Activated effector memory CD4-positive, alpha-beta T cell treated with anti-CD3 and anti-CD28 coated beads, Interleukin-2, amount 50 U/mL, for 16 hours (primary cell): ENCODE measurements around the gene CORO2A.
"Not testable (repeated sequence)": the region's sequence is repeated elsewhere in the genome, so short reads cannot be mapped to it uniquely, and the experiment has no call there.

ENCODE experiments used
- DNase-seq: peaks from one replicate; pipeline ENCODE4 v3.0.0-alpha.2; 2020

The CORO2A gene

DNA sequence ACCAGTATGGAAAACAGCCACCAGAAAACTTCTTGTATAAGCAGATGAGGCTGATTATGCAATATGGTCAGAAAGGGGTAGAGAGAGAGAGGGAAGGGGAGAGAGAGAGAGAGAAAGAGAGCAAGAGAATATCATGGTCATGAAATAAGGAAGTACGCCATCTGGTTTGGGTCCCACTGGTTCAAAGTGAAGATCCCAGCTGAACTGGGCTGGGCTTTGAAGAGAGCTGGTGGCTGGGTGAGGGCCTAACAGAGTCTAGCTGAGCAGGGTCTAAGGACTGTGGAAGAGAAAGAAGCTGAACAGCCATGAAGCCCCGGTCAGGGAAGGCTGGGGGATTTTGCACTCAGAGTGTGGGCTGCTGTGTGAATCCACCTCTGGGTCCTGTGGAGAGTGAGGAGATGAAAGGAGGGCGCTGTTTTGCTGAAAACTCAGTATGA lies 88.0 kb downstream of the CORO2A start:
- peak; percentile 60 for DNase-seq

DNA sequence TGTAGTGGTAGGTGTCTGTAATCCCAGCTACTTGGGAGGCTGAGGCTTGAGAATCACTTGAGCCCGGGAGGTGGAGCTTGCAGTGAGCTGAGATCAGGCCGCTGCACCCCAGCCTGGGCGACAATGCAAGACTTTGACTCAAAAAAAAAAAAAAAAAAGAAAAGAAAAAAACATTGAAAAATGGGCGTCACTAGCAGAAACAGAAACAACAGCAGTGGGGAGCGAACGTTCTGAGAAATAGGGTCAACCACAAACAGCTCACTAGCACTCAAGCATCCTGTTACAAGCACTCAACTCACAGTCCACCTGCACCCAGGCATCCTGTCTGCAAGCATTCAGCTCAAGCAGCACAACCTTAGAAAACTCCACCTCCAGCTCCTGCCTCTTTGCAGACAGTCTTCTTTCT lies 90.6 kb downstream of the CORO2A start:
- DNase-seq: peak; percentile 90

DNA sequence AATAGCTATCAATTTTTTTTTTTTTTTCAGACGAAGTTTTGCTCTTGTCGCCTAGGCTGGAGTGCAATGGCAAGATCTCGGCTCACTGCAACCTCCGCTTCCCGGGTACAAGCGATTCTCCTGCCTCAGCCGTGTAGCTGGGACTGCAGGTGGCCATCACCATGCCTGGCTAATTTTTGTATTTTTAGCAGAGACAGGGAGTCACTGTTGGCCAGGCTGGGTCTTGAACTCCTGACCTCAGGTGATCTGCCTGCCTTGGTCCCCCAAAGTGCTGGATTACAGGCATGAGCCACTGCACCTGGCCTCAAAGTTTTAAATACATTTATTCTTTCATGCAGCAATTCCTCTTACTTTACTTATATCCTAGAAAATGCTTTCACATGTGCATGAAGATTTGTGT lies 91.0 kb downstream of the CORO2A start:
- DNase-seq: peak; percentile 64

DNA sequence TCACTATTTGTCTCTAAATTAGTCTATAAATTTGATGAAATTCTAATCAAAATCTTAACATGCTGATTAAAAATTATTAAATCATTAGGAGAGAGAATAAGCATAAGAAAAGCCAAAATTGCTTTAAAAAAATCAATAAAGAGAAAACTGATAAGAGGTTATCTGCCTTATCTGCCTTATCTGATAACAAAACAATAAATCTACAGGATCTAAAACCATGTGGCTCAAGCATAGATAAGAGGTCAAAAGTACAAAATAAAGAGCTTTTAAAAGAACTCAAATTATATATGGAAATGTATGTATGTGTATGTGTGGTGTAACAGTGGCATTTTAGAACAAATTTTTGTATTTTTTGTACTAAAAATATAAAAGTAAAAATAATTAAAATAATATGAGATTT lies 92.0 kb downstream of the CORO2A start:
- DNase-seq: no peak

DNA sequence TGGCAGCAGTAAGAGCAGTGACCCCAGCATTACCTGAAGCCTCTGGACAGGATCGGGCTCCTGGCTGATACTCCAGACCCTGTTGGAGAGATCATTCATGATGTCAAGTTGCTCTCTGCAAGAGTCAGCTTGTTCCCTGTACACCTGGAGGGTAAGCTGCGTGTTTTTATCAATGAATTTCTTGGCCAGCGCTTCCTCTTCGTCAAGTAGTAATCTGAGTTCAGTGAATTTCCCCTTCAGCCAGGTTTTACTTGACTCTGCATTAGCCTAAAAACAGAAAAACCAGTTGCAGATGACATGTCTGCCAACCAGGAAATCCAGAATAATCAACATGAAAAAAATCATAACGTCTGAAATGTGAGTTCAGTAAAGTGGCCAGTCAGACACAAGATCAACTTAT lies 92.5 kb downstream of the CORO2A start:
- DNase-seq: peak; percentile 59

DNA sequence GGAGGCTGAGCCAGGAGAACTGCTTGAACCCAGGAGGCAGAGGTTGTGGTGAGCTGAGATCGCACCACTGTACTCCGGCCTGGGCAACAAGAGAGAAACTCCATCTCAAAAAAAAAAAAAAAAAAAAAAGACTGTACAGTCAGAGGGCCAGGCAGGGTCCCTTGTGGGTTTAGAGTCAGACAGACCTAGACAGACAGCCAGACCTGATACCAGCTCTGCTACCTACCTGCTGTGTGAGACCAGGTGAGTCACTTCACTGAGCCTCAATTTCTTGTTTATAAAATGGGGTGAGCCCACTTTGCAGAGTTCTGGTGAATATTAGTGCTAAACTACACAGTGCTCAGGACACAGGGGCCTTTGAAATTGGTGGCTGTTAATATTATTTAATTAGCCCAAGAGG lies 93.1 kb downstream of the CORO2A start:
- peak; percentile 72 for DNase-seq

DNA sequence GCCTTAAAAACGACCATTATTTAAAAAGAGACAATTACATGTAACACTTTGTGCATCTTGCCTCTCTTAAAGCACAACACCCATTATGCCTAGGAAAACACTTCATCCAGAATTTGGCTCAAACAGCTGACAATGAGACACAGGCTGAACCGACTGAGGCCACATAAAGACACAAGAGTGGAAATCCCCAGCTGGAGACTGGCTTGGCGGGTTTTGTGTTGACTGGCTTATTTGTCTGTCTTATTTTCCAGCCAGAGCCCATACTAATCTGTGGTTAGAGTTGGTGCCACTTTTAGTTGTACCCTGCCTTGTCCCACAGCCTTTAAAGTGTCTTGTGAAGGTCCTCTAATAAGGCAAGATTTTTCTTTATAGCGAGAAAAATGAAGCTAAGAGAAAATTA lies 94.6 kb downstream of the CORO2A start:
- peak; percentile 84 for DNase-seq

DNA sequence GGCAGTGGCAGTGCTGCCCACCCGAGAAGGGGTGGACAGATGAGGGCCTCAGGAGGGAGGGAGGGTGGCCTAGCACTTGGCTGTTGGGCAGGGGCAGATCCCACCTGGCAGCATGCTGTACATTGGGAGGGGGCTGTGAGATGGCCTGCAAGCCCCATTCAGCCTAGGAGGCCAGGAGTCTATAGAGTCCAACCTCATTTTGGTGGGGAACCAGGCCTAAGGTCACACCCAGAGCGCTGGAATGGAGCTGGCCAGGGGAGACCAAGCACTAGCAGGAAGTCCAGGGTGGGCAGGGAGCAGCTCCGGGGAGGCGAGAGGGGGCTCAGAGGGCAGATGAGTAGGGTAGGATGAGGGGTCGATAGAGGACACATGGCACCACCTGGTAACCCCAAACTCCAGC lies 96.3 kb downstream of the CORO2A start:
- DNase-seq: peak; percentile 57

DNA sequence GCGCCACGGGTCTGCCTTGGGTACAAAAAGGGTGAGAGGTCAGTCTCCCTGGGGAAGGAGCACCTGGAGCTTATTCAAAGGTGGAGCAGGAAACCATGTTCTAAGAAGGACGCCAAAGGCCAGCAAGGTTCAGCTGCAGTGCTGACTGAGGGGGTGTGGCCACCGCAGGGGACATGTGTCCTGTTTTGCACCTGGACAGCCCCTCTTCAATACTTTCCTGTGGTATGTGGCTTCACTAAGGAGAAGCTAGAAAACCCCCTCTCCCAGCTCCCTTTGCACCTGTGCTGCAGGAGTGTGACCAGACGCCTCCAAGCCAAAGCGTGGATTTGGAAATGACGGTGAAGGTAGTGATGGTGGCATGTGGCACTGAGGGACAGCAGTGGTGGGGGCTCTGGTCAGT lies 97.0 kb downstream of the CORO2A start:
- DNase-seq: peak; percentile 58

DNA sequence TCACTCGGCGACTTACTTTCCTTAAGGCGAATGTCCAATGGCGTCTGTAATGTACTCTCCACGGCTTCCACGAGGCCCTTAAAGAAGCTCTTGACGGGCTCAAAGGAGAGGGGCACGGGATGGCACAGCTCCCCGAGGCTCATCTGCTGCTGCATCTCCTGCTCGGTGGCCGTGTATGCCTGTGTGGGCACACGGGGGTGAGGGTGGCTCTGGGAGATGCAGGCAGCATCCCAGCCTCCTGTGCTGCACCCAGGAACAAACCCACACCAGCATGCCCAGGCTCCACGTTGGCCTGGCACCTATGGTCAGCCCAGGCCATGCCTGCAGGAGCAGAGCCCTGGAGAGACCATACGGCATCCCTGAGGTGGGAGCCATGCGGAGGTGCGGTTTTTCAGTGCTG lies 97.6 kb downstream of the CORO2A start:
- DNase-seq: peak; percentile 50

DNA sequence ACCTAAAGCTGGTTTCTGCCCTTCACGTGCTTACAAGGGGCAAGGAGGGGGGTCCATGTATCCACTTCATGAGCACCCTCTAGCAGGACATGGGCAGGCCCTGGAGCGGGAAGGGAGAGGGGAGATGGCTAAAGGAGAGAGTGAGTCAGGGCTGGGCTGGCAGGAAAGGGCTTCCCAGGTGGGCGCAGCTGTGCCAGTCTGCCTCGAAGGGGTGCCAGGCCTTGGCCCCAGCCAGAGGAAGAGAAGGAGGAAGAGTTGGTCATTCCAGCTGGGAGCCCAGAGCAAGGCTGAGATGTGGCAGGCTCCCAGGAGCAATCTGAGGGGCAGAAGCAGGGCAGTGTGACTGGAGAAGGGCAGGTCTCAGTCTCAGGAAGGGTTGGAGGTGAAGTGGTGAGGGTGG lies 98.1 kb downstream of the CORO2A start:
- peak; percentile 58 for DNase-seq

DNA sequence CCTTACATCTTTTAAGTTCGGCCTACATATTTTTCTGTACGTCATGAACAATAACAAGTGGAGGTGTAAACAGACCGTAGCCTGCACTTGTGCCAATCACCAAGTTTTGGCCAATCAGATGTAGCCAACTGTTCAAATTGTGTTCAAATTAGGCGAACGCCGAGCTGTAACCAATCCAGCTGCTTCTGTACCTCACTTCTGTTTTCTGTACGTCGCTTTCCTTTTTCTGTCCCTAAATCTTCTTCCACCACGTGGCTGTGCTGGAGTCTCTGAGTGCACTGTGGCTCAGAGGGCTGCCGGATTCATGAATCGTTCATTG lies 99.9 kb downstream of the CORO2A start:
- DNase-seq: peak; percentile 70

DNA sequence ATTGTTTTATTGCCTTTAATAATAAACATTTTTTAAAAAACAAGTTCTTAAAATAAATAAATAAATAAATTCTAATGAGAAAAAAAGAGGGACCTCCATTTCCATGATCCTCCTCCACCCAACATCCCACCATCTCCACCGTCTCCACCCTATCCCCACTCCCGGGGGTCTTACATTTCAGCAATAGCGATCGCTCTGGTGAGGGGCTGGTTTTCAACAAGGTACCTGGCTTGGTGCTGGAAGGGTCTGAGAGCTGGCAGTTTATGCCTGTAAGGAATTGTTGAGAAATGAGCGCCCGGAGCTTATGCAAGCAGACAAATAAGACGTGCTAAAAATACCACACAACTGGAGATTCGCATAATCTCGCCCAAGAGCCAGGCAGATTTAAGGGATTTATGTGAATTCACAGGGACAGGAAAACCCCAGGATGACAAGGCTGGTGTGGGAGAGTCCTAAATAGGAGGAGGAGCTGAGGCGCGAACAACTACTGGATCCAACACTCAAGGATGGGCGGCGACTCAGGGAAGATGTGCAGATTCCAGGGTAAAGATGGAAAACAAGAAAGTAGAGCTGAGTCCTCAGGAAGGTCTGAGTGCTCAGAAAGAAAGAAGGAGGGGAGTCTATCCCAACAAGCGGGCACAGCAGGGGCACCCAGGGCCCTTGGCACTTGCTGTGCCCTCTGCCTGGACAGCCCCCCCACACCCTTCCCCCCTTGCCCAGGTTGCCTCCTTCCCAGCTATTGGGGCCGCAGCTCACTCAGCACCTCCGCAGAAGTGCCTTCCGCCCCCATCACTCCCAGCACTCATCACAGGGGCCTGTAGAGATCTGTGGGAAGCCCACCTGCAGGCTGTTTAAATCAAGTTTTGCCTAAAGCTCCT lies 100.5 kb downstream of the CORO2A start:
- peak; percentile 58 for DNase-seq

DNA sequence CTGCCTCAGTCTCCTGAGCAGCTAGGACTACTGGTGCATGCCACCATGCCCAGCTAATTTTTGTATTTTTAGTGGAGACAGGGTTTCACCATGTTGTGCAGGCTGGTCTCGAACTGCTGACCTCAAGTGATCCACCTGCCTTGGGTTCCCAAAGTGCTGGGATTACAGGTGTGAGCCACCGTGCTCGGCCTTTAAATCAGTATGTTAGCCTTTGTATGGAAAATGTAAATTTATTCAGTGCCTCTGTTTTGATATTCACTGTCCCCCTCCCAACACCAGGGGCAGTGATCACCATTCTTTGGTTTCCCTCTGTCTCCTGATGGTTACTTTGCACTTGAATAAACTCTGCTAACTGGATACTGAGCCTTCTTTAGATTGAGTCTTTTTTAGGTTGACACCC lies 101.8 kb downstream of the CORO2A start:
- not testable (repeated sequence) for DNase-seq

DNA sequence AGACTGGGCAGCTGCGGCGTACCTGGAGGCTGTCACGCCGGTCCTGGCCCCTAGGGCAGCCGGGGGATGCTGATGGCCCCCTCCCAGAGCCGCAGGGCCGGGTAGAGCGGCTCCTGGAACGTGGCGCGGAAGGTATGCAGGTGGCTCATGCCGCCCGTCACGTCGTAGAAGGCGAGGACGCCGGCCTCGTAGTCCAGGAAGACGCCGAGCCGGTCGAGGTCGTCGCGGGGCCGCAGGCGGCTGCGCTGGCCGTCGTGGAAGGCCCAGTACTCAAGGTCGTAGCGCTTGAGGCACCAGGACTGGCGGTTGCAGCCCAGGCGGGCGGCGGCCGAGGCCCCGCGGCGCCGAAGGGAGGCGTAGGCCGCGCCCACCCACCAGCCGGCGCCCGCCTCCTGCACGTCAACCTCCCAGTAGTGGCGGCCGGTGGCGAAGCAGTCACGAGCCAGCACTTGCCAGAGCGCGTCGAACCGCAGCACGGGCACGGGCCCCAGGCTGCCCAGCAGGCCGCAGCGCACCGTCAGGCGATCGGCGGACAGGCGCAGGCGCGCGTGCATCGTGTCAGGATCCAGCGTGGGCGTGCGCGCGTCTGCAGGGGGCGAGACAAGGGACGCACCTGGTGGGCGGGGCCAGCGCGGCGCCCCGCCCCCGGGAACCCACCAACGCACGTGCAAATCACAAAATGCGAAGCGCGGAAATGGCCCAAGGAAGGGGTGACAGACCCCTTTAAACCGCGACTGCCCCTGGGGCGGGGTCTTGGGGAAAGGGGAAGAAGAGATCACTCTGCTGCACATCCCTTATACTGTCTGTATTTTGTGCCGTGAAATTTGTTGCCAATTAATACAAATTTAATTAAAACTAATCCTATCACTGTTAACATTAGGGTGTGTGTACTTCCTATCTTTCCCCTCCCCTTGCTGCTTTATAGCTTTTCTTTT lies 104.8 kb downstream of the CORO2A start:
- DNase-seq: peak; percentile 79

DNA sequence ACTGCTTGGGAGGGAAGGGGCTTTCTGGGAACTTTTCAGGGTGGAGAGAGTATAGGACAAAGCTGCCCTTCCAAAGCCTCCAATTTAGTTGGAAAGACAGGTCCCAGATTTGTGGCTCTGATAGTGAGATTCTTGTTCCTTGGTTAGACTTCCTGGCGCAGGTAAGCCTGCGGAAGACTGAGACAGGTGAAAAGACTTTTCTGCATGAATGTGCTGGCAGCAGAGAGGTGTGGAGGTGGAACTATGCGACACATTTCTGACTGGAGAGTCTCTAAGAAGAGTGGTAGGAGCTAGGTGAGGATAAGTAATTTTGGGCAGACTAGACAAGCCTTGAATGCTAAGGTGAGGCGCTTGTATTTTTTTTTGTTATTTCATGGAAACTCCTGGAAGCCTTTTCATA lies 106.0 kb downstream of the CORO2A start:
- no peak for DNase-seq

DNA sequence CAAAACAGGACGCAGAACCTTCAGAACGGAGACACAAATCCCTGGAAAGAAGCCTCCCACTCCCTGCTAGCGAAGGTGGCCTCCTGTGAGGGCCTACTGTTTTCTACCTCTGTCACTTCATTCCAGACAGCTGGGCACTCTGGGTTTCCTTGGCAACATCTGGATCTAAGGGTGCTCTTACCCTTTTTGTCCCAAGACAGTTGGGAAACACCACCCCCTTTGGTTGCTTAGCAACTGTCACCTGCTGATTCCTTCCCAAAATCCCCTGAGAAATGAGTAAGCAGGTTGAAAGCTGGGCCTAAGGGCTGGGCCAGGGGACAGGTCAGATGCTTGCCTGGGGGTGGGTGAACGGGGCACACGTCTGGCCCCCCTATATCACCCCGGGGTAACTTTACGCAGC lies 106.5 kb downstream of the CORO2A start:
- DNase-seq: no peak

DNA sequence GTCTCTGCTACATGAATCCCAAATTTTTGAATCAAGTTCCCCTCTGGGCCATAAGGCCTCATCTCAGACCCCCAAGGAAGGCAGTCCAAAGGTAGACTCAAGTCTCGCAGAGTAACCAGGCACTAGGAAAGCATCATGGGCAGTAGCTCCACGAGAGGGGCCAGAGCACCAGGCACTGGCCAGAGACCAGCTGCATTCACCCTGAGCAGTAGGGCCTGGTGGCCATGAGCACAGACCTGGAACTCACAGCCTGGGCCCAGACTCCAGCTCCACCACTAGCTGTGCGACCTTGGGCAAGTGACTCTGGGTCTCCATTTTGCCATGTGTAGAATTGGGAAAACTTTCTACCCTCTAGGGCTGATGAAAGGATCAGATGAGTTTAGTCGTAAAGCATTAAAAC lies 107.4 kb downstream of the CORO2A start:
- DNase-seq: no peak

DNA sequence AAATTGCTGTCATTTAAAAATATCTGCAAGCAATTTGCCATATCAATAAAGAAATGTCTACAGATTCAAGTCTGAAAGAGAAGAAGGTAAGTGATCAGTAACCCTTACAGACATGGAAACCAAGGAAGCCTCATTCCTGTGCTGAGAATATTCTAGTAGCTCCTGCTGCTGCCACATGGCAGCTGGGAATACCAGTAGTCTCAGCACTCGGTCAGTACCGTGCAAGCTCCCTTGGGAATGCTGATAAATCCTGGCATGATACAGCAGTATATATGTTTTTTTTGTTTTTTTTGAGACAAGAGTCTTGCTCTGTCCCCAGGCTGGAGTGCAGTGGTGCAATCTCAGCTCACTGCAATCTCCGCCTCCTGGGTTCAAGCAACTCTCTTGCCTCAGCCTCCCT lies 108.0 kb downstream of the CORO2A start:
- DNase-seq: no peak

DNA sequence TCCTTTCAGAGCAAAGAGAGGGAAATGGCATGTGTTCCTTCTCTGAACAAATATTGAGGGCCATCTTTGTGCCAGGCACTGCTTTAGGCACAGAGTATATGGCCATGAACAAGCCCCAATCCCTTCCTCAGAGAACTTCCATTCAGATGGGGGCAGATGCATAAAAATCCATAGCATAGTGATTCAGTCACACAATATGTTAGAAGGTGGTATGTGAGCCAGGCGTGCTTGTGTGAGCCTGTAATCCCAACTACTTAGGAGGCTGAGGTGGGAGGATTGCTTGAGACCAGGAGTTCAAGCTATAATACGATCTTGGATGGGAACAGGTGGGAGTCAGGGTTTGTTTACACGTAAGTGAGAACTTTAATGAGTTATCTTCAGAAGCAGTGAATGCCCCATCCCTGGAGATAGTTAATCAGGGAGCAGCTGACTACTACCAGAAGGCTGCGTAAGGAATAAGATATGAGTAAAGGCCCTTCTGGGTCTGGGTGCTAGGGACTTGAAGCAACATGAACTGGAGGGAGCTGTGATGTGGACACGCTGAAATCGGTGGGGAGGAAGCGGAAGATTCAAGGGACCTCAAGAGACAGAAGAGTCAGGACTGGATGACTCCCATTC lies 108.8 kb downstream of the CORO2A start:
- no peak for DNase-seq

DNA sequence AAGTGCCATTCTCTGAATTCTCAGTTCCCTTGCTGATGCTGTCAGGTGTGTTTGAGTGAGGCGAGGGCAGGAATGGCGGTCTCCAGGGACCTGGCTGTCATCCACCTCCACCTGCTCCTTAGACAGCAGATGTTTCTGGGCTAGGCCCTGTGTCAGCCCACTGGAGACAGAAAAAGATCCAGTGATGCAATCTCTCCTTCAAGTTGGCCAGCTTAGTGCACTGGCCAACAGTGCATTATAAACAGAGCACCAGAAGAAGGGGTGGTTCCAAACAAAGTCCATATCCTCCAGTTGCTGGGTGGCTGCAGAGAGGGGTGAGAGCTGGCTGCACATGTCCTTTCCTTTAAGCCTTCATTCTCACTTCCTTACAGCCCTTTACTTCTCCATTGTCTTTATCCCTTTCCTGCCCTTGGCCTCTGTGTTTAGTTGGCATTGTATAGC lies 109.4 kb downstream of the CORO2A start:
- no peak for DNase-seq

DNA sequence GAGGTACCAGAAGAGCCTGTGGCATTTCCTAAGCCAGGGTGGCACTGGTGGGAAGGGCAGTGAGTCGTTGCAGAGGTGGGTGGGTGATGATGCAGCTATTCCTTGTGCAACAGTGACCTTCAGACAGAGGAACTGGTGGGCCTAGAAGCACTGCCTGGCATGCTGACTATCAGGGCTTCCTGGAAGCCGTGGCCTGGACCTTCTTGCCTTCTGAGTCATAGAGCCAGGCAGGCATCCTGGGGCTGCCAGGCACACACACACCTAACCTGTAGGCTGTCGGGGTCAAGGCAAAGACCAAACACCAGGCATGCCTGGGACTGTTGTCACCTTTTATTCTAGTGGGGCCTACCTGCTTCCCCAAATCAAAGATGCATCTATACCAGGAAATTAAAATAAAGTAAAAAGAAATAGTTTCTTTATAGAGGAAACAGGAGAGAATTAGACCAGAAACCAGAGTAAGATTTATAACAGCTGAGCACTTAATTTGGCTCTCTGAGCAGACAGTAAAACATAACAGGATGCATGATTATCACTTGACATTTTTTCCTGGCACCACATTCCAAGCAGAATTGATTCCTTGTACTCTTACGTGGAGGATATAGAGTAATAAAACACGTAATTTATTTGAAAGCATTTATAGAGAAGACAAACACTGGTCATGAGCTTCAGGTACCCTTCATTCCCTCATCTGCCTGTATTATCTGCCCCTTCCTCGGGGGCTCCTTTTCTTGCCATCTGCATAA lies 110.8 kb downstream of the CORO2A start:
- DNase-seq: peak; percentile 75

DNA sequence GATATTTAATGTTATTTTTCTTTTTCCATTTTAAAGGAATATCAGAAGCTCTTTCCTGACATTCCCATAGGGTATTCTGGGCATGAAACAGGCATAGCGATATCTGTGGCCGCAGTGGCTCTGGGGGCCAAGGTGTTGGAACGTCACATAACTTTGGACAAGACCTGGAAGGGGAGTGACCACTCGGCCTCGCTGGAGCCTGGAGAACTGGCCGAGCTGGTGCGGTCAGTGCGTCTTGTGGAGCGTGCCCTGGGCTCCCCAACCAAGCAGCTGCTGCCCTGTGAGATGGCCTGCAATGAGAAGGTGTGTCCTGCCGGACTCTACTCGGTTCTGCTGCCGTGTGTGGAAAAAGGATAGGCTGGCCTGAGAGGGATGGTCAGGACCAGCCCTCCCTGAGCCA lies 111.7 kb downstream of the CORO2A start:
- no peak for DNase-seq
